ENCODE results near the gene TSPAN15. TPM values are rescaled to one million over a fixed set of nuclear protein-coding genes. Genes with fewer than 3 reads are reported as not detected.

Gene TSPAN15
- total RNA-seq, 1 experiment from 2014 or later = 7.7 TPM

GRCh38 chr10:69508738-69509340 is 57.6 kb downstream of the TSPAN15 start:
- Histone ChIP-seq H3K79me2 (ENCODE audit: insufficient read depth, low read length) (no peaks in the 10 kb centered on the region), H3K27ac (ENCODE audit: insufficient read length, low read depth, low read length) (no peak overlapping the region), H3K4me2 (ENCODE audit: insufficient read depth, insufficient read length, low read length) (no peak overlapping the region), H3K27me3 (ENCODE audit: insufficient read depth, low read length) (no peaks in the 10 kb centered on the region), H3K9ac (ENCODE audit: extremely low read depth, insufficient read length, low read length) (no peak overlapping the region), H3T11ph (ENCODE audit: low read length) (no peak overlapping the region), H4K91ac (ENCODE audit: insufficient read length, low read depth, low read length) (no peak overlapping the region), H4K5ac (ENCODE audit: insufficient read length, low read depth, low read length) (no peak overlapping the region), H2BK120ac (ENCODE audit: low read depth, low read length, poor library complexity, severe bottlenecking) (no peak overlapping the region), H2BK20ac (ENCODE audit: low read depth, low read length, poor library complexity, severe bottlenecking) (no peak overlapping the region), H2BK5ac (ENCODE audit: insufficient read length, low read length) (no peak overlapping the region), H4K8ac (replicated peaks; ENCODE audit: insufficient read length, low read depth, low read length) (no peak overlapping the region), H3K23ac (ENCODE audit: insufficient read length, low read depth, low read length) (no peak overlapping the region), H3K23me2 (ENCODE audit: insufficient read length, low read depth, low read length, poor library complexity, severe bottlenecking) (no peaks in the 10 kb centered on the region), H3K56ac (ENCODE audit: insufficient read length, low read depth, low read length) (no peak overlapping the region), H2BK15ac (ENCODE audit: low read depth, low read length) (no peak overlapping the region), H2BK12ac (ENCODE audit: insufficient read length, low read depth, low read length) (no peak overlapping the region), H2AK5ac (ENCODE audit: insufficient read length, low read length) (no peak overlapping the region), H3K4me1 (ENCODE audit: insufficient read depth, low read length) (no peaks in the 10 kb centered on the region), H3K4ac (ENCODE audit: low read depth, low read length) (no peak overlapping the region), H3K79me1 (ENCODE audit: insufficient read depth, low read depth, low read length, poor library complexity, severe bottlenecking) (no peaks in the 10 kb centered on the region), H3K9me3 (ENCODE audit: control insufficient read depth, low read depth, low read length) (no peaks in the 10 kb centered on the region), H2AFZ (ENCODE audit: low read length) (no peak overlapping the region), H4K20me1 (ENCODE audit: control insufficient read depth, insufficient read depth, insufficient read length) (no peaks in the 10 kb centered on the region), H3K18ac (ENCODE audit: insufficient read length, low read depth, low read length) (no peak overlapping the region), H3K14ac (ENCODE audit: insufficient read depth, low read length) (no peak overlapping the region)
- TF ChIP-seq CTCF (conservative IDR thresholded peaks at IDR 0.05) = no peak
- Mint-ChIP-seq H3K9me3 (no peaks in the 10 kb centered on the region), H3K36me3 (ENCODE audit: insufficient read depth in 1 of 3, low read depth in 3 of 3) (no peaks in the 10 kb centered on the region), H3K27ac (no peak overlapping the region), H3K4me1 (peaks cover 7 to 8% of the 10 kb centered on the region in 2 experiments), H3K4me3 (no peak overlapping the region), H3K27me3 (ENCODE audit: low read depth) (peaks cover 26% of the 10 kb centered on the region)
- no CpG with 5 or more reads among the region's 7 CpGs for WGBS (ENCODE audit: extremely low coverage, insufficient read length, low lambda C conversion rate)
- no peak for DNase-seq

Data from H9 (cell line).